ENCODE measurements around the gene EIF4EBP2.
A peak's percentile ranks its signal among the peaks of the same experiment; 100 is the strongest.

EIF4EBP2 gene

DNA sequence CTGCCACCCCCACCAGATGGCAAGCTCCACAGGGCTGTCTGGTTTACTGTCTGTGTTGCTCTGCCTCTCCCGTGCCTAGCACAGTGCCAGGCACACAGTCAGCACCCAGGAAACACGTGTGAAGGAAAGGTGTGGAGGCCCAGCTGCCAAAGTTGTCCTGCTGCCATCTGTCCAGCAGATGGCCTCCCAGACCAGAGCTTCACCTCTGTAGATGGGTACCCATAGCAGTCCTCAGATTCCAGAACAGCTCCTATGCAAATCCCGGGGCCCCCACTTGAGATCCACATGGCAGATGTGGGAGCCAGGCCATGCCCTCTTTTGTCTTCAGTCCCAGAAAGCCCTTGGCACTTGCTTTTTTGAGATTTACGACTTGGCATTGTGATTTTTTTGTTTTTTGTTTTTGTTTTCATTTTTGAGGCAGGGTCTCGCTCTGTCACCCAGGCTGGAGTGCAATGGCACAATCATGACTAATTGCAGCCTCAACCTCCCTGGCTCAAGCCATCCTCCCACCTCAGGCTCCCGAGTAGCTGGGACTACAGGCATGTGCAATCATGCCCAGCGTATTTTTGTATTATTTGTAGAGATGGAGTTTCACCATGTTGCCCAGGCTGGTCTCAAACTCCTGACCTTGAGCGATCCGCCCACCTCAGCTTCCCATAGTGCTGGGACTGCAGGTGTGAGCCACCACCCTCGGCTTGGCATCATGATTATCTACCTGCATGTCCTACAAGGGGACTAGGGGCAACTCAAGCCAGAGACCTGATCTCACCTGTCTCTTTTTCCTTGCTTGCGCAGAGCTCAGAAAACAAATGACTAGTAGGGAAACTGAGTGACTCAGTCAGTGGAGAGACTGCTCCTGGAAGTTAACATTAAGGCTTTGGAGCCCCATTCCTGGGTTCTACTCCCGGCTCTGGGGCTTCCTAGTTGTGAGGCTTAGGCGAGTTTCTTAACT is 57.7 kb downstream of the EIF4EBP2 start:
- DNase-seq (ENCODE audit: low spot score), result peak; percentile 57

GRCh38 chr10:70462349-70462984 is 58.5 kb downstream of the EIF4EBP2 start:
- peak; percentile 73 for DNase-seq (ENCODE audit: low spot score)

GRCh38 chr10:70465278-70465677 is 61.3 kb downstream of the EIF4EBP2 start:
- no peak for DNase-seq (ENCODE audit: low spot score)

- no peak for DNase-seq (ENCODE audit: low spot score)
These were observed 61.9 kb downstream of the EIF4EBP2 start for GRCh38 chr10:70465832-70466231.

GRCh38 chr10:70466951-70467350 is 63.0 kb downstream of the EIF4EBP2 start:
- no peak for DNase-seq (ENCODE audit: low spot score)

DNA sequence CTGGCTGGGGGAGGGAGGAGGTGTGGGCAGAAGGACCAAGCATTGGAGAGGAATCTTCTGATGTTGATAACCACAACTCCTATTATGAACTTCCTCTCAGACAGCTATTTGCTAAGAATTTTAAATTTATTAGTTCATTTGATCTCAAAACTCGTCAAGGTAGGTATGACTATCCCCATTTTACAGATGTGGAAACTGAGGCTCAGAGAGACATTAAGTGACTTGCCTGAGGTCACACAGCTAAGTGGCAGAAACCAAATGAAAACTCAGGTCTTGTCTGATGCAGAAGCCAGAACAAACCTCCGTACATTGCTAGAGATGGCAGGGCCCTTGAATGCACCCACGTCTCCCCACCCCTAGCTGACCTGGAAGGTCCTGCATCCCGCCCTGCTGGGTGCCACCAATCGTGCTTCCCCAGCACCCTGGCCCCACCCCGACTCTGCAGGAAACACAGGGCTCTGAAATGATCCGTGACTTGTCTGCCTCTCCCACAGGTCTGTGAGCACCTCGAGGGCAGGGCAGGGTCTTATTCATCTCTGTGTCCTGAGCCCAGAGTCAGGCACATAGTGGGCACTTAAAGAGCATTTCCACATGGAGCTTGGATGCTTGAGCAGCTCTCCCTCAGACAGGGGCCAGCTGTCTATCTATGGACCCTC is 69.0 kb downstream of the EIF4EBP2 start:
- DNase-seq (ENCODE audit: low spot score), result no peak

GRCh38 chr10:70474780-70475179 is 70.8 kb downstream of the EIF4EBP2 start:
- no peak for DNase-seq (ENCODE audit: low spot score)

GRCh38 chr10:70475661-70476060 is 71.7 kb downstream of the EIF4EBP2 start:
- DNase-seq (ENCODE audit: low spot score), result no peak

DNA sequence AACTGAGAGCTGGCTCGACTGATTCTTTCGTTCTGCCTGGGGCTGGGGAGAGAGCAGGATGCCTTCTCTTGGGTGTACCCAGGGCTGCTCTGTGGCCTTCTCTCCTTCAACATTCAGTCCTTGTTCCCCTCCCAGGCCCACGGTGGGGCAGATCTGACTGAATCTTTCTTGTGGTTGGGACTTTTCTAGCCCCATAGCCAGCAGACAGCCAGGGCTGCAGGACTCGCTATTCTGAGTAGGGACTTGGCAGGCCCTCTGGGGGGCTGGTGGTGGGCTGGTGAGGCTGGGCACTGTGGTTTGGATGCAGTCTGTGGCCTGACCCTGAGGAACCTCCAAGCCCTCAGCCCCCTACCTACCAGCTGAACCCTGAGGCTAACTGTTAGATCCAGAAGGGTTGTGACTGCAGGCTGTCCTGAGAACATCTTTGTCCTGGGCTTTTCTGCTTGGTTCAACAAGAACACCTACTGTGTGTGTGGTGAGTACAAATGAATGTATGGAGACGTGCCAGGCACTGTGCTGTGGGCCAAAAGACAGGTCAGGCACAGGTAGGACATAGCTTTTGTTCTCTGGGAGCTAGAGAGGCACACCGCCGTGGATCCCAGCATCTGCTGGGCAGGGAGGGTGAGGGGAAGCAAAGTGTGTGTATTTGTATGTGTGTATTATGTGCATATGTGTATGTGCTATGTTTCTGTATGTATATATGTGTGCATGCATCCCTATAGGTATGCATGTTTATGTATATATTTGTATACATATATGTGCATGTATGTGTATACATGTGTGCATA is 72.5 kb downstream of the EIF4EBP2 start:
- no peak for DNase-seq (ENCODE audit: low spot score)

- DNase-seq (ENCODE audit: low spot score), result no peak
These were observed 73.8 kb downstream of the EIF4EBP2 start for GRCh38 chr10:70477661-70478162.

Data from pons (tissue), 1 donor.